ENCODE measurements around the gene TMEM258. TPM values are rescaled to one million over a fixed set of nuclear protein-coding genes. Genes with fewer than 3 reads are reported as not detected.

Gene TMEM258
- total and polyA plus RNA-seq, 4 donors = 31.0 to 136 (median 98.7) TPM

DNA sequence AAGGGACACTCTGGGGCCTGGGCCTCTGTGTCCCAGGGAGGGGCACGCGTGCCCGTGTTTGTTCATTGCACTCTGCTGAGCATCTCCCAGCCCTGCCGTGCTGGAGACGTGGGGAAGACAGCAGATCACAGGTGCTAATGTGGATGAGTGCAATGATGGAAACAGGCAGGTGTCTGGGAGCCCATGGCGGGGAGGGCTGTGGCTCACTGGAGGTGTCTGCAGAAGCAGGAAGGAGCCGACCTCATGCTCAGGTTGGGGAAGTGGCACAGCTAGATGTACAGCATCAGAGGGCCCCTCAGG is 7.9 kb downstream of the TMEM258 start:
- Histone ChIP-seq H3K27me3 (ENCODE audit: control insufficient read depth in 4 of 4, insufficient read depth in 4 of 4, low read length in 3 of 4) (no peaks in the 10 kb centered on the region), H3K27ac (ENCODE audit: low read depth in 1 of 2, low read length in 2 of 2) (no peak overlapping the region), H3K9ac (ENCODE audit: low read depth in 1 of 2, low read length in 2 of 2) (no peak overlapping the region), H3K36me3 (ENCODE audit: control insufficient read depth in 4 of 4, insufficient read depth in 3 of 4, low read depth in 1 of 4, low read length in 3 of 4) (peaks cover 8 to 85% (median 23%) of the 10 kb centered on the region in 4 donors), H3K4me3 (ENCODE audit: low read depth in 1 of 3, low read length in 3 of 3) (no peak overlapping the region), H3K4me1 (ENCODE audit: control insufficient read depth in 4 of 4, insufficient read depth in 4 of 4, low read length in 3 of 4) (no peaks in the 10 kb centered on the region), H3K9me3 (ENCODE audit: control insufficient read depth in 4 of 4, low read length in 3 of 4) (no peaks in the 10 kb centered on the region)
- no peak for TF ChIP-seq EGR1 (IDR thresholded peaks at IDR 0.05; ENCODE audit: low read depth in 2 of 2)
- TF ChIP-seq FOXA1 (IDR thresholded peaks at IDR 0.05) = no peak
- no peak for TF ChIP-seq GABPA (IDR thresholded peaks at IDR 0.05 in 1 of 2, conservative IDR thresholded peaks at IDR 0.05 in 1 of 2)
- no peak for TF ChIP-seq NR2F2 (IDR thresholded peaks at IDR 0.05)
- TF ChIP-seq HNF4G (IDR thresholded peaks at IDR 0.05) = no peak
- TF ChIP-seq, protein P1, sequence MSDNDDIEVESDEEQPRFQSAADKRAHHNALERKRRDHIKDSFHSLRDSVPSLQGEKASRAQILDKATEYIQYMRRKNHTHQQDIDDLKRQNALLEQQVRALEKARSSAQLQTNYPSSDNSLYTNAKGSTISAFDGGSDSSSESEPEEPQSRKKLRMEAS (IDR thresholded peaks at IDR 0.05) = no peak
- TF ChIP-seq FOXA2 (IDR thresholded peaks at IDR 0.05) = no peak
- no peak for TF ChIP-seq YY1 (IDR thresholded peaks at IDR 0.05)
- no peak for TF ChIP-seq SP1 (IDR thresholded peaks at IDR 0.05)
- TF ChIP-seq, protein P2, sequence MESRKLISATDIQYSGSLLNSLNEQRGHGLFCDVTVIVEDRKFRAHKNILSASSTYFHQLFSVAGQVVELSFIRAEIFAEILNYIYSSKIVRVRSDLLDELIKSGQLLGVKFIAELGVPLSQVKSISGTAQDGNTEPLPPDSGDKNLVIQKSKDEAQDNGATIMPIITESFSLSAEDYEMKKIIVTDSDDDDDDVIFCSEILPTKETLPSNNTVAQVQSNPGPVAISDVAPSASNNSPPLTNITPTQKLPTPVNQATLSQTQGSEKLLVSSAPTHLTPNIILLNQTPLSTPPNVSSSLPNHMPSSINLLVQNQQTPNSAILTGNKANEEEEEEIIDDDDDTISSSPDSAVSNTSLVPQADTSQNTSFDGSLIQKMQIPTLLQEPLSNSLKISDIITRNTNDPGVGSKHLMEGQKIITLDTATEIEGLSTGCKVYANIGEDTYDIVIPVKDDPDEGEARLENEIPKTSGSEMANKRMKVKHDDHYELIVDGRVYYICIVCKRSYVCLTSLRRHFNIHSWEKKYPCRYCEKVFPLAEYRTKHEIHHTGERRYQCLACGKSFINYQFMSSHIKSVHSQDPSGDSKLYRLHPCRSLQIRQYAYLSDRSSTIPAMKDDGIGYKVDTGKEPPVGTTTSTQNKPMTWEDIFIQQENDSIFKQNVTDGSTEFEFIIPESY (IDR thresholded peaks at IDR 0.05) = no peak
- TF ChIP-seq, protein P3, sequence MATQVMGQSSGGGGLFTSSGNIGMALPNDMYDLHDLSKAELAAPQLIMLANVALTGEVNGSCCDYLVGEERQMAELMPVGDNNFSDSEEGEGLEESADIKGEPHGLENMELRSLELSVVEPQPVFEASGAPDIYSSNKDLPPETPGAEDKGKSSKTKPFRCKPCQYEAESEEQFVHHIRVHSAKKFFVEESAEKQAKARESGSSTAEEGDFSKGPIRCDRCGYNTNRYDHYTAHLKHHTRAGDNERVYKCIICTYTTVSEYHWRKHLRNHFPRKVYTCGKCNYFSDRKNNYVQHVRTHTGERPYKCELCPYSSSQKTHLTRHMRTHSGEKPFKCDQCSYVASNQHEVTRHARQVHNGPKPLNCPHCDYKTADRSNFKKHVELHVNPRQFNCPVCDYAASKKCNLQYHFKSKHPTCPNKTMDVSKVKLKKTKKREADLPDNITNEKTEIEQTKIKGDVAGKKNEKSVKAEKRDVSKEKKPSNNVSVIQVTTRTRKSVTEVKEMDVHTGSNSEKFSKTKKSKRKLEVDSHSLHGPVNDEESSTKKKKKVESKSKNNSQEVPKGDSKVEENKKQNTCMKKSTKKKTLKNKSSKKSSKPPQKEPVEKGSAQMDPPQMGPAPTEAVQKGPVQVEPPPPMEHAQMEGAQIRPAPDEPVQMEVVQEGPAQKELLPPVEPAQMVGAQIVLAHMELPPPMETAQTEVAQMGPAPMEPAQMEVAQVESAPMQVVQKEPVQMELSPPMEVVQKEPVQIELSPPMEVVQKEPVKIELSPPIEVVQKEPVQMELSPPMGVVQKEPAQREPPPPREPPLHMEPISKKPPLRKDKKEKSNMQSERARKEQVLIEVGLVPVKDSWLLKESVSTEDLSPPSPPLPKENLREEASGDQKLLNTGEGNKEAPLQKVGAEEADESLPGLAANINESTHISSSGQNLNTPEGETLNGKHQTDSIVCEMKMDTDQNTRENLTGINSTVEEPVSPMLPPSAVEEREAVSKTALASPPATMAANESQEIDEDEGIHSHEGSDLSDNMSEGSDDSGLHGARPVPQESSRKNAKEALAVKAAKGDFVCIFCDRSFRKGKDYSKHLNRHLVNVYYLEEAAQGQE (IDR thresholded peaks at IDR 0.05) = no peak
- no peak for TF ChIP-seq RXRA (IDR thresholded peaks at IDR 0.05)
- TF ChIP-seq, protein P4, sequence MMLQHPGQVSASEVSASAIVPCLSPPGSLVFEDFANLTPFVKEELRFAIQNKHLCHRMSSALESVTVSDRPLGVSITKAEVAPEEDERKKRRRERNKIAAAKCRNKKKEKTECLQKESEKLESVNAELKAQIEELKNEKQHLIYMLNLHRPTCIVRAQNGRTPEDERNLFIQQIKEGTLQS (IDR thresholded peaks at IDR 0.05) = no peak
- DNase-seq (ENCODE audit: low spot score) = no peak
- WGBS = 89% methylated on average over 7 of the region's 7 CpGs

DNA sequence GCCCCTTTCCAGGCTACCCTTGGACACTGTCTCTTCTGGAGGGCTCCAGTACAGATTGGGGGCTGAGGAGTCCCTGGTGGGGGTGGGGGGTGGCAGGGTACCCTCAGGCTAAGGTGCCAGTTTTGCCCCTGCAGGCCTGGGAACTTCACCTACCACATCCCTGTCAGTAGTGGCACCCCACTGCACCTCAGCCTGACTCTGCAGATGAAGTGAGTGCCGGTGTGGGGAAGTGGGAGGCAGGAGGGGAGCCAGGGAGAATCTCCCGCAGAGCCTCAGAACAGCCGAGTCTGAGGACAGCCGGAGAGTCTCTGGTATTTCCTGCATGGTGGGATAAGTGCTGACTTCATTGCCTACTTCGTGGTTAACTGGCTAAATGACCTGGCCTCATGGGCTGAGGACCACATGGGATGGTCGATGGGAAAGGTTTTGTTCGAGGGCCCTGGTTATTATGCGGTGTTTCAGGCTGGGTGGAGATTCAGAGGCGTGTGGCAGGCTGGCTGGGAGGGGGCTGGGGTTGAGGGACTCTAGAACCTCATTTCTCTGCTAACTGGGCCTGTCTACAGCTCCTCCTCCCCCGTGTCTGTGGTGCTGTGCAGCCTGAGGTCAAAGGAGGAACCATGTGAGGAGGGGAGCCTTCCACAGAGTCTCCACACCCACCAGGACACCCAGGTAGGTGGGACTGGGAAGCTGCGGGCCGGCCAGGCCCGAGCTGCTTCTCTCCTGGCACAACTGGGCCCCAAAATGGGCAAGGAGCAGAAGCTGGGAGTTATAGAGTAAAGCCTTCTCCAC is 8.5 kb downstream of the TMEM258 start:
- Histone ChIP-seq H3K4me3 (ENCODE audit: low read depth in 1 of 3, low read length in 3 of 3) (no peak overlapping the region), H3K36me3 (ENCODE audit: control insufficient read depth in 4 of 4, insufficient read depth in 3 of 4, low read depth in 1 of 4, low read length in 3 of 4) (peaks cover 7 to 83% (median 20%) of the 10 kb centered on the region in 4 donors), H3K4me1 (ENCODE audit: control insufficient read depth in 4 of 4, insufficient read depth in 4 of 4, low read length in 3 of 4) (no peaks in the 10 kb centered on the region), H3K9me3 (ENCODE audit: control insufficient read depth in 4 of 4, low read length in 3 of 4) (no peaks in the 10 kb centered on the region), H3K27me3 (ENCODE audit: control insufficient read depth in 4 of 4, insufficient read depth in 4 of 4, low read length in 3 of 4) (no peaks in the 10 kb centered on the region), H3K9ac (ENCODE audit: low read depth in 1 of 2, low read length in 2 of 2) (no peak overlapping the region), H3K27ac (ENCODE audit: low read depth in 1 of 2, low read length in 2 of 2) (no peak overlapping the region)
- 76% methylated on average over 13 of the region's 13 CpGs for WGBS
- DNase-seq (ENCODE audit: low spot score) = no peak
- no peak for TF ChIP-seq FOXA1 (IDR thresholded peaks at IDR 0.05)
- no peak for TF ChIP-seq RAD21 (IDR thresholded peaks at IDR 0.05)
- no peak for TF ChIP-seq HNF4G (IDR thresholded peaks at IDR 0.05)
- TF ChIP-seq, protein P4 (IDR thresholded peaks at IDR 0.05) = no peak
- TF ChIP-seq, protein P2 (IDR thresholded peaks at IDR 0.05) = no peak
- TF ChIP-seq YY1 (IDR thresholded peaks at IDR 0.05) = no peak
- no peak for TF ChIP-seq NR2F2 (IDR thresholded peaks at IDR 0.05)
- TF ChIP-seq SP1 (IDR thresholded peaks at IDR 0.05) = no peak
- no peak for TF ChIP-seq JUND (IDR thresholded peaks at IDR 0.05)
- TF ChIP-seq, protein P1 (IDR thresholded peaks at IDR 0.05) = no peak
- TF ChIP-seq, protein P3 (IDR thresholded peaks at IDR 0.05) = no peak
- TF ChIP-seq GABPA (IDR thresholded peaks at IDR 0.05 in 1 of 2, conservative IDR thresholded peaks at IDR 0.05 in 1 of 2) = no peak
- no peak for TF ChIP-seq TAF1 (conservative IDR thresholded peaks at IDR 0.05)
- no peak for TF ChIP-seq FOXA2 (IDR thresholded peaks at IDR 0.05)
